ENCODE results near the gene PDE7B.
"Not testable (repeated sequence)": the region's sequence is repeated elsewhere in the genome, so short reads cannot be mapped to it uniquely, and the experiment has no call there.

The PDE7B gene

DNA sequence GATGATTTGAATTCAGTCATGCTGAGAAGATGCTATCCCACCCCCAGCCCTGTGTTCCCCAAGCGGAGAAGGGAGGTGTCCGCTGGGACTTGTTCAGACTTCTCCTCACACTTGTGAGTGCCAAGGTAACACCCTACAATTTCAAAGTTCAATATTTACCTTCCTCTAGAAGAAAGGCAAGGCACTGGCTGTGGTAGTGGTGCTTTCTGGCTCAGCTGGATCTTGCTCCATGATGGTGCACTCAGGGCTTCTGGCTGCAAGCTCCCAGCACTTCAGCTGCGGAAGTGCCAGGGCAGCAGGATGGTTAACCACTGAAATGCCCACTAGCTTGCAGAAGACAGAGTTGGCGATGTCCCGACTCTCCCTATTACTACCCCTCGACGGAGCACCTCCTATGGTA lies 263.2 kb downstream of the PDE7B start:
- DNase-seq: no peak

DNA sequence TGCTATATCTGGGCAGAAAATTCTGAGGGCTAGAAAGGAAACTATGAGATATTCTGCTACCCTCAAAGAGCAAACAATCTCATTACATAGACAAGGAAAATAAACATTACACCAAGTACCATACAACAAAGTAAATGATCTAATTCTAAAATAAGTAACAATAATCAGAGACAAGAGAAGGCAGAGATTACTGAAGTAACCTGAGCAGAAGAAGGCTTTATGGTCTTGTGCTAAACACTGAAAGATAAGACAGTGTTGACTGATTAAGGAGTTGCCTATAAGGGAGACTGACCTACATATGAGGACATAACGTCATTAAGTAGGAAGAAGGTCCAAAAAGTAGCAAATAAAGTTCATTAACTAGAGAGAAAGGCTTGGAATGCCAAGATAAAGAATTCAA lies 264.4 kb downstream of the PDE7B start:
- no peak for DNase-seq

DNA sequence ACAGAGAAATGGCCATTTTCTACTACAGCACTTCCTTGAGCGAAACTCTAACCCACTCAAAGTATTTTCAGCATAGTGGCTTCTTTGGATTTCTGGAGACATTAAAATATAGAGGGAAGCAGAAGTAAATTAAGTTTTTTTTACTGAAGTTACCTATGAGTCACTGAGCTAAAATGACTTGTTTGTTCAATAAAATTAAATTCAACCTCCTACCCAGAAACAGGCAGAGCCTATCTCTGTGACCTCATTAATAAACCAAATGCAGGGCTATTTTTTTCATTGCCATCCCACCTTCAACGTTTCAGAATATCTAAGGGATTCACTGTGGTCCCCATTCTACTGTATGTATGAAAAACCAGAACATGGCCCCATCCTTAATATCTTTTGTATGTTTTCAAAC lies 265.6 kb downstream of the PDE7B start:
- no peak for DNase-seq

DNA sequence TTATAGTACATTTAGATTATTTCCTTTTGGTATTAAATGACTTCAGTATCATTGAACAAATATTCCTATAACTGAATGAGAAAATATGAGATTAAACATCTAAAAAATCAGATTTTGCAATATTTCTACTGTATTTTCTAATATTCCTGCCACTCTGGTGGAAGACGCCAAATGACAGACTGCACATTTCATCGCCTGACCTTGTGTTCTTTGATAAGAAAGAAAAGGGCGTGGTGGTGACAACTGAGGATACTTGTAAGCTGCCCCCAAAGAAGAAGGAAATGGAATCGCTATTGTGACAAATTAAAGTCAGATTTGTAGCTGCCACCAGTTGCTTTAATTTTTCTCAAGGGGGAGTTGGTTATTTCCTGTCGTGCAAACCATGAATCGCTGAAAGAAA lies 267.3 kb downstream of the PDE7B start:
- DNase-seq: no peak

DNA sequence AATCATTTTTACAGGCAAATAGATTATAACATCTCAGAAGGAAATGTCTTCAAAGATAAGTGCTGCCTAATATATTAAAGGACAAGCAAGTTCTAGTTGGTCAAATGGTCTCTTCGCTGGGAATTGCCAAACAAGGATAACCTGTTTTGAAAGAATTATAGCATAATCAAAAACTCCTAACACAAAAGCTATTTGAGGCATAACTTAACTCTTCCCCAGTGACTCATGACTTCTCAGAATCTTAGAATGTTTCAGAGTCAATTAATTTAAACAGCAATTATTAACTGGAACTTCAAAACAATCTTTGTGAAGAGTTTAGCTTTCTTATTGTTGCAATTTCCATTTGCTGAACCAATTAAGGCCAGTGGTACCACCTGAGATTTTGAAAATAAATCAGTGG lies 272.0 kb downstream of the PDE7B start:
- no peak for DNase-seq

DNA sequence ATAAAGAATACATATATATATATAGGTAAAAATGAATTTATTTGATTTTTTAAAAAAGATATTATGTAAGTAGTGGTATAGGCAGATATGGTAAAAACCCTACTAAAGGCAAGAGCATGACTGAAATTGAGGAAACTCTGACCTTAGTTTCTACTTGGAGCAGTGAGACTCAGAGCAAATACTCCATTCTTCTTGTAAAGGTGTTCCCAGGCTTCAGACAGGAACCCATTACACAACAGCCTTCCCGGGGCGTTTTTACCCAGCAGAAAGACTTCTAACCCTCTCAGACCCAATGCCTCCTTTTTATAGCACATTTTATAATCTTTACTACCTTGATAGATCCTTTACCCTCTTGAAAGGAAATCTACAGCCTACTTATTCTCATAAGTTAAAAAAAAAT lies 274.1 kb downstream of the PDE7B start:
- no peak for DNase-seq

DNA sequence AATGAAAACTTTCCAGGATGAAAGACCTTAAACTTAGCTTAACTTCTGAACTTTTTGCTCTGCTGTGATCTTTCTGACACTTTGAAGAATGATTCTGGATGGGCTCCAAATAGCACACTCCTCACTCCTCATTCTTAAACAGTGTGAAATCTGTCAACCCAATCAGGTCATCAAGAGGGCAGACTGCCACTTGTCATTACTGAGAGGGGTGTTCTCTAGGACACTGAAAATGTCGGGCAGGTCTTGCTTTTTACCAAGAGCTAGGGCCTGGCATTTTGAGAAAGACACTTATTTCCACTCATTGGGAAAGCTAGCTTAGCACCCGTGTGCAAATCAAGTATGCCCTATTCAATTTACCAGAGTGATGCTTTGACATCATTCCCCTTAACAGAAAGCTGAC lies 276.4 kb downstream of the PDE7B start:
- no peak for DNase-seq

DNA sequence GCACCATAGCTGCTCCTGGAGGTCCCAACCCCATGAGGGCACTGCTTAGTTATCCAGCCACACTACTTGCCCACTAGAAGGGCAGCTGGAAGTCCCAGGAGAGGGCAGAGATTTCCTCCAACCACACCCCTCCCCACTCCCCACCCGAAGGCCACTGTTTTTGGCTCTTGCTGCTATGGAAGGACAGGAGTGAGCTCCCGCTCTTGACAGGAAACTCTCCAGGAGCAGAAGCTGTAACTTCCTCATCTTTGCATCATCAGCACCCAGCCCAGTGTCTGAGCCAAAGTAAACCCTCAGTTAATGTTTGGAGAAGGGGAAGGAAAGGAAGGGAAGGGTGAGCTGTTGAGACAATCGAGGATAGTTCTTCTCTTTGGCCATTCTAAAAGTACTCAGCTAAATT lies 277.9 kb downstream of the PDE7B start:
- DNase-seq: no peak

DNA sequence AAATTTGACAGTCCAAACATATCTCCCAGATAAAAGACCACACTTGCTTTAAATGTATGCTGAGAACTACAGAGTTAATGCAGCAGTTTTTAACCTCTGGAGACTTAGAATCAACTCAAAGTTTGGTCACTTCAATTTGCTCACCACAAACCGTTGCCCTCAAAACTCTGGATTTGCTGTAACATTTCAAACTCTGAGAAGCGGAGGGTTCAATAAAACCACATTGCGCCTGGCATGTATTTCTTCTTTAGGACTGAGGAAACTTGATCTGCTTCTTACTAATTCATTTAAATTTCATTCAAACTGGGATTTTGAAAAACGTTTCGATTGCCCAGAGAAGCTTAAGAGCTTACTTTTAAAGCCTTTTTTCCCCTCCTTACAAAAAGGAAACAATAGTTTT lies 282.8 kb downstream of the PDE7B start:
- no peak for DNase-seq

DNA sequence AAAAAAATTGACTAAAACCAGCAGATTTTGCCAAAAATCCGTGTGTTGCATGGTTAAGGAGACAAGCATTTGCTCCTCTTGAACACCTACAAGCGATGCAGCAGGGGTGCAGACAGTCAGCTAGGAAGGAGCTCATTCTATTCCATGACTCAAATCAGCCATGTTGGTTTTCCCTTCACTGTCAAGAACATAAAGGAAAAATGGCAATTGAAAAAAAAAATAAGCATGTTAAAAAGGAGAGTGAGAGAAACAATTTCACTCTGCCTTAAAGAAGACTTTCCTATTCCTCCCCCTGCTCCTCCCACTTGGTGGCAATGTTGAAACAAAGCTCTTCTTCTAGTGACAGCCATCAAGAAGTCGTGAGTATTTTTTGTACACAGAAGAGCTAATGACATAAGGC lies 283.2 kb downstream of the PDE7B start:
- DNase-seq: no peak

DNA sequence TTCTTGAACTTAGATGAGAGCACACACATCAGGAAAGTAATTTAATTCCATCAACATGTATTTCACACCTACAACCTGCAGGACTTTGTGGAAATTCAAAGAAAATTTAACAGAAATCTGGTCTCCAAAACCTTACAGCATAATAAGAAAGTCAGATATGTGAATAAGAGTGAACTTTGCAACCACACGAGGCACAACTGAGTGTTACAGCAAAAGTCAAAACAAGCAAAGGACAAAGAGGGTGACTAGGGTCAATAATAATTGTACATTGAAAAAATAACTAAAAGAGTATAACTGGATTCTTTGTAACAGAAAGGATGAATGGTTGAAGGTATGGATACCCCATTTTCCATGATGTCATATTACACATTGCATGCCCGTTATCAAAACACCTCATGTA lies 284.8 kb downstream of the PDE7B start:
- DNase-seq: no peak

DNA sequence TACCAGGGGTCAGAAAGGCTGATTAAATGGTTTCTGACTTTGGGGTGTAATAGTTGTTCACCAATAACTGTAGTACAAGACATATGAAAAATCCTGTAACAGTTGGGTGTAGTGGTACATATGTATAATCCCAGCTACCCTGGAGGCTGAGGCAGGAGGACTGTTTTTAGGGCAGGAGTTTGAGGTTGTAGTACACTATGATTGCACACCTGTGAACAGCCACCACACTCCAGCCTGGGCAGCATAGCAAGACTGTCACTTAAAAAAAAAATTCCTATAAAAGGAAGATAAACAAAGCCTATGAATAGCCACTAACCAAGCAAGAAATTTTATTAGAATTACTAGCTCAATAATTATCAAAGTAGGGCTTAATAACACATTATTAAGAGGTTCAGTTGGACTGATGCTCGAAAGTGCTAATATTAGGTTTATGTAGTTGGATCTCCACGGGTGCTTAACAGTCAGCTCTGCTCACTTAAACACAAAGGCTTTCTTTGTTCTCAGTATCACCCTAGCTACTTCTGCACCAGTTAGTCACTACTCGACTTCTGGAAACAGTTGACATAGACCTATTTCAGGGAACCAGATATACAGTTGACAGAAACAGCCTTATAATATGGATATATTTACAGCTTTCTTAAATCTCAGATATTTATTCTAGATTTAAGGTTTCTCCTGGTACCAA lies 285.6 kb downstream of the PDE7B start:
- no peak for DNase-seq

DNA sequence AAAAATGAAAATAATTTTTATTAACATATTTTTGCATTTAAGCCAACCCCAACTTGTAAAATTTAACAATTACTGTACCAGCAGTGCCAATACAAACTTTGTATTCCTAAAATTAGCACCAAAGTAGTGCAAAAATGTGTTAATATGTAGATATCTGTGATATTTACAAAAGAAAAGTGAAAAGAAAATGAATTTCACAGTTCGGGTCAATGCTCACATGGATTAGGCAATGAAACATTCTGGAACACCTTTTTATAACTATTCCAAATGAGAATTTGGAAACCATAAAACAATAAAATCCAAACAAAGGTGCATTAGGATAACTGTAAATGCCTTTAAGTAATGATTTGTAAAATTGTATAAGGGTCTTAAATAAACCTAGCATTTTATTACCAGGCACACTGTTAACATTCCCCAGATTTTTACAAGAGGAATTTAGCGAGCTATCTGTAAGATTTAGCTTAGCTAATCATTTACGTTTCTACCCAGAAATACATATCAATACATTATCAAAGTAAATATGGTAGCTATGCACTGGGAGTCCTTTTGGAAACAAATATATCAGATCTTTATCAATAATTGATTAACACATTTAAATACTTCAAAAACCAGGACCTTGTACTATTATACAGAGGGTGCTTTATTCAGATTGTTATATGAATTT lies 286.4 kb downstream of the PDE7B start:
- no peak for DNase-seq

DNA sequence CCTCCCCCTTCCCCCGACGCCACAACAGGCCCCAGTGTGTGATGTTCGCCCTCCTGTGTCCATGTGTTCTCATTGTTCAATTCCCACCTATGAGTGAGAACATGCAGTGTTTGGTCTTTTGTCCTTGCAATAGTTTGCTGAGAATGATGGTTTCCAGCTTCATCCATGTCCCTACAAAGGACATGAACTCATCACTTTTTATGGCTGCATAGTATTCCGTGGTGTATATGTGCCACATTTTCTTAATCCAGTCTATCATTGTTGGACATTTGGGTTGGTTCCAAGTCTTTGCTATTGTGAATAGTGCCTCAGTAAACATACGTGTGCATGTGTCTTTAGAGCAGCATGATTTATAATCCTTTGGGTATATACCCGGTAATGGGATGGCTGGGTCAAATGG lies 287.6 kb downstream of the PDE7B start:
- not testable (repeated sequence) for DNase-seq

DNA sequence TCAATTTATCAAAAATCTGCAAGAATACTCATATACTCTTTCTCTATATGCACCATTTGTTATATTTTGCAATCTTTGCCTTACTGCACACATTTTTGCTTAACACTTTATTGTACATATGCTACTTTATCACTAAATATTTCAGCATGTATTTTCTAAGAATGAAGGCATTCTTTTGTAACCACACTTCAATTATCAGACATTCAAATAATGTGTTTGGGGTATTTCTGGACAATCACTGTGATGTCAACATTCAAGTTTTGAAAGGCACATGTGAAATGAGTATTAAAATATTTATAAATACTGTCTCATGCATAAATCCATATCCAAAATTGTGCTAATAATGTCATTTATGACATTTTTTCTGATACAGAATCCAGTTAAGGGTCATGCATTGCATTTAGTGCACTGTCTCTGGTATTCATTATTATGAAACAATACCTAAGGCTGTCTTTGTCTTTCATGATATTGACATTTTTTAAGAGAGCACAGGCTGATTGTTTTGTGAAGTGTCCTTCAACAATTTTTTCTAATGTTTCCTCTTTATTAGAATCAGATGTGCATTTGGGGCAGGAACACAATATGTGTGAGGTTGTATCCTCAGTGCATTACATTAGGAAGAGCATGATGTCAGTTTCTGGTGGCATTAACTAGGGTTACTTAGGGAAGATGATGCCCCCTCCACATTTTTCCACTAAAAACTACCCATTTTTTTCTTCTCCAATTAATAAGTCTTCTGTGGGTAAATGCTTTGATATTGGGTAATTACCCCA lies 292.9 kb downstream of the PDE7B start:
- no peak for DNase-seq

DNA sequence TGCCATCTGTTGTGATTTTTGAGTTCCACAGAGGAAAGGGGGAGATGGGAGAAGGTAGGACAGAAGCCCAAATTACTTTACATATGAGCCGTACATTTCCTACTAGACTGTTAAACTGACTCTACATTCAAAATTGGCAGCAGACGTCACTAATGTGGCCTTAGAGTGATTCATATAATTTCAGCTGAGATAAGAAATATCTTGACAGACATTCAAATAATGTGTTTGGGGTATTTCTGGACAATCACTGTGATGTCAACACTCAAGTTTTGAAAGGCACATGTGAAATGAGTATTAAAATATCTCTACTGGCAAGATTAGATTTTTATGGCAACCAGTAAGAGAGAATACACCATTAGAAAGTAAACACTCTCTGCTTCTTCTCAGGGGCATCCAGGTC lies 294.6 kb downstream of the PDE7B start:
- DNase-seq: no peak

DNA sequence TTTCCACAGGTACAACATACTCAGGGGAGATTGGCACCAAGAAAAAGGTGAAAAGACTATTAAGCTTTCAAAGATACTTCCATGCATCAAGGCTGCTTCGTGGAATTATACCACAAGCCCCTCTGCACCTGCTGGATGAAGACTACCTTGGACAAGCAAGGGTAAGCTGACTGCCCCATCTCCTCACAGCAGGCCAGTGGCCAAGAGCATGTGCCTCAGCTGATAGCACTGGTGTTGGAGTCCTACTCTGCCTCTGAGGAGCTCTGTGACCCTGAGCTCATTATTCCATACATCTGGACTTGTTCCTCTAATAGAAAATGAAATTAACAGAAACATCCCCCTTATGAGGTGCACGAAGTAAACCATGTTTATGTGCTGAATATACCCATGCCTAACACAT lies 295.8 kb downstream of the PDE7B start:
- DNase-seq: no peak

DNA sequence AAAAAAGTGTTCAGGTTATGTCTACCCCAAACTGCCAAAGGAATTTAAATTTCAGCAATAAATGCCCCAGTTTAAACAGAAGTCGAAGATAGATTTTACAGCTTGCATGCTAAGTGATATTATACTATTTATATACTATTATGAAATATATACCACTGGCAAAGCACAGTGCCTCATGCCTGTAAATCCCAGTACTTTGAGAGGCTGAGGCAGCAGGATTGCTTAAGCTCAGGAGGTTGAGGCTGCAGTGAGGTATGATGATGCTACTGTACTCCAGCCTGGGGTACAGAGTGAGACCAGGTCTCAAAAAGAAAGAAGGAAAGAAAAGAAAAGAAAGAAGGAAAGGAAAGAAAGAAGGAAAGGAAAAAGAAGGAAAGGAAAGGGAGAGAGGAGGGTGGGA lies 296.6 kb downstream of the PDE7B start:
- DNase-seq: no peak

DNA sequence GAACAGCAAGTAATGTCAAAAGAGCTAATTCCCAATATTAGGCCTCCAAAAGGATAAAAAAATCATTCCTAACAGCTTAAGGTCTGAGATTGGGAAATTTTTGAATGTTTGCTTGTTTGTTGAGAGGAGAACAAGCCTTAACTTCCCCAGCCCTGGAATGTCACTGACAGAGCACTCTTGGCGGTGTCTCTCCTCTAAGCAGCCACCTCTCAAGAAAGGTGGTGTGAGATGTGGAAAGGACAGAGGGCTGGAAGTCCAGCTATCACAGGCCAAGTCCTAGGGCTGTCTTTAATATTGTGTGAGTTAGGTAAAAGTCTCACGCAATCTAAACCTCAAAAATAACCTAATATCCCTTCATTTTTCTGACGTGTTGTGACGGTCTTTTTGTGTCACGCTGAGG lies 297.0 kb downstream of the PDE7B start:
- DNase-seq: no peak

DNA sequence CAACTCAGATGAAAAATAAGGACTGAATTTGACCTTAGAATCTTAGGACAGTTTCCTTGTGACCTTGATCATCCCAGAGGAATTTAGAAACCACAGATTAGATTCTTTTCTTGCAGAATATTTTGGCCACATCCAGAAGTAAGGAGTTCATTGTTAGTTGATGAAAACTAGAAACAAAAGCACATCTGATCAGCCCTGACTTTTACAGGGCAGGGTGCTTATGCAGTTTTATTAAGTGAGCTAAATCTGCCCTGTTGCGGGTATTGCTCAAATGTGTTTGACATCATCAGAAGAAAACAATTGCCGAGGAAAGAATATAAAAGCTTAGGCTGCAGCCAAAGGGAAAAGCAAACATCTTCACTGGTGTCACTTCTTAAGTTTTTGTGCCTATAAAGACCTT lies 297.8 kb downstream of the PDE7B start:
- DNase-seq: no peak

DNA sequence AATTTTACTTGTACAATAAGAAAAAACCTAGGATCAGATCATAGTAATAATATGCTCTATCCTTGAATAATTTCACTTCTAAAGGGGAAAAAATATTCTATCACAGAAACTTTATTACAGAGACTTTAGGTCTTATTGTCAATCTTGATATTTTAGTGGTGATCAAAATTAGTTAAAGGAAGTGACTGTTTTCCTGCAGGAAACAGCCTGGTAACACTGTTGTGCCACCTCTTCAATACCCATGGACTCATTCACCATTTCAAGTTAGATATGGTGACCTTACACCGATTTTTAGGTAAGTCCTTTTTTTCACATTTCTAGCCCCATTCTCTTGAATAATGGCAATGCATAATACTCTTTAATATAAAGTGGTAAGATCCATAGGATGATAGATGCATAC lies 299.5 kb downstream of the PDE7B start:
- no peak for DNase-seq

DNA sequence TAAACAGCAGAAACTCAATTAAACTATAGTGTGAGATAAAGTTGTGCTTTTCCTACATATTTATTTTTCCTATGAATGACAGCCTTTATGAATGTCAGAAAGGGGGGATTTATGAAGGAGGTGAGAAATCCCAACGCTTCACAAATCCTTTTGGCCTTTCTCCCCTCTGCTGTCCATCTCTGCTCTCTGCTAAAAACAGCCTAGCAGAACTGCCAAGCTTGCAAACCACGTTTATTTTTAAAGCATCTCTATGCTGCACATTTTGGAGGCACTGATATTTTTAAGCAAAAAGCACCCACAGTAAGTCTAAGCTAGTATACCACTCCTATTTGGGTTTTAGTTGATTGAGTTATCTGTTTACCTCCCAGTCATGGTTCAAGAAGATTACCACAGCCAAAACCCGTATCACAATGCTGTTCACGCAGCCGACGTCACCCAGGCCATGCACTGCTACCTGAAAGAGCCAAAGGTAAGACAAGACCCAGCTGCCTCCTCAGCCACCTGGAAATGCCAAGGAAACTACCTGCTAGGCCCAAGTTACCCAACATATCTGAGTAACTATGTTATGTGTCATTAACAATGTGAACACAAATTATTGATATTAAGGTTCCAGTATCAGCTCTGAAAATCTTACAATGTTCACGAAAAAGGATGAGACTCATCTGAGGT lies 302.3 kb downstream of the PDE7B start:
- no peak for DNase-seq

DNA sequence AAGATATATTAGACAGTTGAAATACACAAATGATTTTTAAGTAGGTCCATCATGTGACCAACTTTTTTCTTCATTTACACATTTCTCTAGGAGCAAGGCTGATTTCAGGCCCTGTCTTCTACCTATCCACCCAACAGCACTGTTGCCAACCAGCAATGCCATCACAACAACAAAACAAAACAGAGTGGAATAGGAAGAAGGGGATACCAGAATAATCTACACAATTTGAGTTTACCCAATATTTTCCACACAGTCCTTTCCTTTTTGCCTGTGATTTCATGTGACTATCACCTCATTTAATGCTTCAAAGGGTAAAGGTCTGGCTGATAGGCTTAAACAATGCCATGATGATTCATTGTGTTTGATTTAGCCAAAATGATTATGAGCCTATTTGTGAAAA lies 303.7 kb downstream of the PDE7B start:
- DNase-seq: no peak

DNA sequence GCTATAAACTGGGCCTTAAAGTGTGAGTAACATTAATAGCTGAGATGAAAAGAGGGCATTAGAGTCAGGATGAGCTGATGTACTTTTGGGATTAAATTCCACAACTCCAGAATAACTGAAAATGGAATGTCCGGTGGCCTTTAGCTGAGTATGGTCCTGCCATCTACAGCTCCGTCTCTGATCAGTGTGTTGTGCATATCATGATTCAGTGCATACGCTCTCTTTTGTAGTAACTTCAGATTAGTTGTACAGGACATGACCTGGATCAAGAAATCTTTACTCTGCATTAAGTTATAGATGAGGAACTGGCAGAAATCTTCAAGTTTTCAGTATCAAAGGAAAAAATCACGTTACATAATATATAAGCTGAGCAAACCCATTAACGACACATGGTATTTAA lies 306.2 kb downstream of the PDE7B start:
- no peak for DNase-seq
